Neural progenitor cell (in vitro differentiated cells): ENCODE measurements around the gene FOLR1.
A peak's percentile ranks its signal among the peaks of the same experiment; 100 is the strongest.

Experiments used
- CTCF ChIP-seq: fragments of 200-600 bp; sonication (generic); IDR thresholded peaks from 2 replicates; pipeline ENCODE4 v1.5.1; 2017; ENCODE audit warnings: antibody characterized with exemption, mild to moderate bottlenecking
- EZH2 ChIP-seq: fragments of 200-600 bp; sonication (generic); IDR thresholded peaks from 2 replicates; pipeline ENCODE4 v1.6.1; 2017; ENCODE audit warnings: antibody characterized with exemption, mild to moderate bottlenecking, moderate library complexity
- EZH2phosphoT487 ChIP-seq: fragments of 200-600 bp; sonication (generic); IDR thresholded peaks from 2 replicates; pipeline ENCODE4 v1.6.1; 2017; ENCODE audit warnings: antibody characterized with exemption

DNA sequence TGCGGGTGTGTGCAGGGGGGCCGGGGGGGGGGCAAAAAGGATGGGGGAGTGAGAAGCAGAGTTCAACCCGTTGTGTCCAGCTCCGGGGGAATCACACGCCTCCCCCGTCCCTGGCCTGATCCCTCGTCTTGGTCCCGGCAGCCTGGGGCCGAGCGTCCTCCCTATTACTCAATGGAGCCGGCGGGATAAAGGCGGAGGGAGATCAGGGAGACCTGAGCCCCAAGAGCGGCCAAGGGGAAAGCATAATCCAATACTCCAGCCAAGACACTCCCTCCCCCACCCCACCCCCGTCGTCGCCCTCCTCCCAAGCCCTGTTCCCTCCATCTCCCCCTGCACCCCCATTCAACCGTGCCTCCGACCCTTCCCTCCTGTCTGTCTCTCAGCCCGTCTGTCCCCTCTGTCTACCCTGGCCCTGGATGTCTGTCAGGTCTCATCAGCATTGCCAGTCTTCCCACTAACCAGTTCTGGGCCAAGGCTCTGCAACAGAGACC lies 49.4 kb downstream of the FOLR1 start:
- TF ChIP-seq EZH2 (no peak), CTCF (no peak), EZH2phosphoT487 (peak; percentile 27)
